ACC112 (cell line): ENCODE results near the gene HYPK.
"Not testable (repeated sequence)": the region's sequence is repeated elsewhere in the genome, so short reads cannot be mapped to it uniquely, and the experiment has no call there.

Experiments
- H2AFZ ChIP-seq: fragments of 200-600 bp; sonication (generic); one replicate; pipeline ENCODE4 v1.6.0; 2017; ENCODE audit warnings: antibody characterized with exemption, low read length; ENCODE audit not compliant: unreplicated experiment
- H3K27ac ChIP-seq: fragments of 200-600 bp; sonication (generic); 2 replicates; pipeline ENCODE4 v1.5.1; 2014; ENCODE audit warnings: low read depth, mild to moderate bottlenecking, antibody characterized with exemption, low read length, moderate library complexity
- H3K27me3 ChIP-seq: fragments of 200-600 bp; sonication (generic); 2 replicates; pipeline ENCODE4 v1.6.1; 2014; ENCODE audit warnings: mild to moderate bottlenecking, antibody characterized with exemption, low read length, moderate library complexity, mixed read lengths; ENCODE audit not compliant: insufficient read depth
- H3K36me3 ChIP-seq: fragments of 200-600 bp; sonication (generic); 2 replicates; pipeline ENCODE4 v1.6.1; 2016; ENCODE audit warnings: mild to moderate bottlenecking, antibody characterized with exemption, low read length, moderate library complexity, mixed read lengths; ENCODE audit not compliant: insufficient read depth
- H3K4me1 ChIP-seq: fragments of 200-600 bp; sonication (generic); one replicate; pipeline ENCODE4 v1.6.1; 2016; ENCODE audit warnings: low read length, mixed read lengths; ENCODE audit not compliant: insufficient read depth, unreplicated experiment, control insufficient read depth
- H3K4me3 ChIP-seq: fragments of 200-600 bp; sonication (generic); 2 replicates; pipeline ENCODE4 v1.5.1; 2014; ENCODE audit warnings: mild to moderate bottlenecking, low read depth, low read length
- H3K79me2 ChIP-seq: fragments of 200-600 bp; sonication (generic); one replicate; pipeline ENCODE4 v1.6.0; 2016; ENCODE audit warnings: low read length; ENCODE audit not compliant: control insufficient read depth, unreplicated experiment, insufficient read depth

HYPK gene

DNA sequence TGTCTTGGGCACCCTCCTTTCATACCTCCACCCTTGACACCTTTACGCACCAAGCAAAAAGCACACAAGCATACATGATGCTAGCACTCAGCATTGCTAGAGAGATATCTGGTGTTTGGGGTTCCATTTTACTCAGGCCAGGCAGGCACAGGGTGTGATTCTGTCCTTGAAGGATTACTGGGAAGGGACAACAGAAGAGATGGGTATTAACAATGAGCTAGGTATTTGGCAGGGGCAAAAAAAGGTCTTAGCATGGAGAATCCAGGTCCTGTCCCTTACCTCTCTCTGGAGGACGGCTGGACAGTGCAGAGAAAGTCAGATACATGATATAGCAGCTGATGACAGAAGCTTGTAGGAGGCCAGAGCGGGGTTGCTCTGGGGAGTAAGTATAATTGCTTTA, 3.8 kb upstream of the HYPK start:
- peaks cover 33% of the 10 kb centered on the region for H3K4me1 ChIP-seq
- no peak overlapping the region for H3K4me3 ChIP-seq
- H3K79me2 ChIP-seq, result peaks cover 47% of the 10 kb centered on the region
- H3K27ac ChIP-seq, result no peak overlapping the region
- H3K27me3 ChIP-seq, result no peaks in the 10 kb centered on the region
- H3K36me3 ChIP-seq, result peaks cover 34% of the 10 kb centered on the region
- H2AFZ ChIP-seq, result no peak overlapping the region

DNA sequence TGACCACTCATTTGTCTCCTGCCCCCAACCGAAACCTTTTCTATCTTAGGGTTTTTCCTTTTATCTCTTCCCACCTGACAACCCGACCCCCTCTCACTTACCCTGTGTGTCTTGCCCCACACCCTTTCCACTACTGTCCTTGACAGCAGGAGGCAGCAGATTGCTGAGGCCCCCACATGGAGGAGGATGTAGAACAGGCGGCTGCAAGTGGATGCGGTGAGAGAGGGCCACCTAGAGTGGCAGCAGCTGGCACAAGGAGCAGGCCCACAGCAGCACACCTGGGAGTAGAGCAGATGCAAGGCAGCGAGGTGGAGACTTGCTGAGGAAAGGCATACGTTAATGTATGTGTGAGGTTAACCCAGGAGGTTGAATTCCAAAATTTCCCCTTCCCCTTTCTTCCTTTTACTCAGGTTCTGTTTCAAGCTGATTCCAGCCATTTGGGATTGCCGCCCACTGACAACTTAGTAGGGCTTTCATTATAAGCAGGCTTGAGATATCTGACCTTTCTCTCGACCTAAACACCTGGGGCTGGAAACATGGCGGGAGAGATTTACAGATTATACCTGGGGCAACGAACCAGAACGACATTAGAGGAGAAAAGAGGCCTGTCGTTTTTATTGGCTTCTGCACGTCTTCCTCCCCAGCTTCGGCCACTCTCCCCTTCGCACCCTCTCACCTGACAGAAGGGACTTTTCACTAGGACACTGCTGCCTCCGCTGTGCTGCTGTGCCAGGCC, 1.0 kb upstream of the HYPK start:
- Histone ChIP-seq H3K79me2 (peaks cover 30% of the 10 kb centered on the region), H3K4me3 (no peak overlapping the region), H3K27me3 (no peaks in the 10 kb centered on the region), H3K36me3 (peaks cover 43% of the 10 kb centered on the region), H2AFZ (no peak overlapping the region), H3K4me1 (peaks cover 23% of the 10 kb centered on the region), H3K27ac (no peak overlapping the region)

DNA sequence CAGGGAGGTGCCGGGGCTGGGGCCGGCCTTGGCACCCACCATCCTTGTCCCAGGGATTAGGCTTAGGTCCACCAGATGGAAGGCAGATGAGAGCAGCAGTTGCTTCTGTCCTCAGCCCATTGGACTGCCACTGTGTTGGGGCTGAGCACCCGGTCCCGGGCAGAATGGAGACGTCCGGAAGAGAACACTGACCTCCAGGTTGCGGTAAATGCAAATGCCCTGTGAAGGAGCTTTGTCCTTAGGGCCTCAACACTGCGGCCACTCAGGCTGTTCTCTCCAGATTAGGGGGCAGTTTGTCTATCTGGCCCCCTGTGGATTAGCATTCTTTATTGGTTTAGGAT, 484 bp upstream of the HYPK start, which contains the start of gene SERINC4:
TSS of gene SERINC4 (minus strand) at position 276 of the 341 bp plus-strand sequence. CDS start at position 42, 234 bp downstream.
- peak within 1 kb of the TSS; percentile 50 for H3K27ac ChIP-seq
- H3K27me3 ChIP-seq, result no peaks in the 10 kb centered on the region
- peak within 1 kb of the TSS; percentile 35 for H2AFZ ChIP-seq
- peak within 1 kb of the TSS; percentile 87 for H3K4me3 ChIP-seq
- peaks cover 44% of the 10 kb centered on the region for H3K36me3 ChIP-seq
- peaks cover 18% of the 10 kb centered on the region for H3K4me1 ChIP-seq
- peaks cover 24% of the 10 kb centered on the region for H3K79me2 ChIP-seq

DNA sequence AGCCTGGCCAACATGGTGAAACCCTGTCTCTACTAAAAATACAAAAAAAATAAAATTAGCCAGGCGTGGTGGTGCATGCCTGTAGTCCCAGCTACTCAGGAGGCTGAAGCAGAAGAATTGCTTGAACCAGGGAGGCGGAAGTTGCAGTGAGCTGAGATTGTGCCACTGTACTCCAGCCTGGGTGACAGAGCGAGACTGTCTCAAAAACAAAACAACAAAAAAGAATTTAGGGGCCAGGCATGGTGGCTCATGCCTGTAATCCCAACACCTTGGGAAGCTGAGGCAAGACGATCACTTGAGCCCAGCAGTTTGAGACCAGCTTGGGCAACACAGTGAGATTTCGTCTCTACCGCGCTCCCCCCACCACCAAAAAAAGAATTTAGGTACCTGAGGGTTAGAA, 2.3 kb downstream of the HYPK start:
- H3K4me3 ChIP-seq, H3K27ac ChIP-seq, H2AFZ ChIP-seq, H3K27me3 ChIP-seq: not testable (repeated sequence)
- Histone ChIP-seq H3K4me1 (peaks cover 11% of the 10 kb centered on the region), H3K36me3 (peaks cover 34% of the 10 kb centered on the region), H3K79me2 (peaks cover 17% of the 10 kb centered on the region)

DNA sequence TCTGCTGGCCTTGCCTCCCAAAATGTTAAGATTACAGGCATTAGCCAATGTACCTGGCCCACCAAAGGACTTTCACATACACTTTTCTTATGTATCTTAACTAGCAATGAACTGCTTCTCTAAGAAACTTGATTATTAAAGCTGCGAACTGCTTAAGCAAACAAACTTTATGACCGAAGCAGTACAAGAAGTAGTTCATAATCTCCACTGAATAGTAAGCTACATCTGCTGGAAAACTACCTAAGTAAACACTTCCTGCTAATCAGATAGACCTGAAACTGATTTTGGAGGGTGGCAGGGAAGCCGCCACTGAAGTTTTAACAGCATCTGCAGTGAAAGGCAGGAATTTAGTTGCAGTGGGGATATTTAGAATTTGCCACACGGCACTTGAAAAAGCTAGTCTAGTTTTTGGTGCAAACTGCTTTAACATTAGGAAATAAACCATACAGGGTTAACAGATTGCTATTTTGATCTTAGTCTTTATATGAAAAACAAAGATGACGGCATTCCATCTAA, 8.1 kb downstream of the HYPK start:
- Histone ChIP-seq H3K79me2 (no peaks in the 10 kb centered on the region), H3K27ac (no peak overlapping the region), H2AFZ (no peak overlapping the region), H3K27me3 (no peaks in the 10 kb centered on the region), H3K4me3 (no peak overlapping the region), H3K4me1 (no peaks in the 10 kb centered on the region), H3K36me3 (peaks cover 62% of the 10 kb centered on the region)

DNA sequence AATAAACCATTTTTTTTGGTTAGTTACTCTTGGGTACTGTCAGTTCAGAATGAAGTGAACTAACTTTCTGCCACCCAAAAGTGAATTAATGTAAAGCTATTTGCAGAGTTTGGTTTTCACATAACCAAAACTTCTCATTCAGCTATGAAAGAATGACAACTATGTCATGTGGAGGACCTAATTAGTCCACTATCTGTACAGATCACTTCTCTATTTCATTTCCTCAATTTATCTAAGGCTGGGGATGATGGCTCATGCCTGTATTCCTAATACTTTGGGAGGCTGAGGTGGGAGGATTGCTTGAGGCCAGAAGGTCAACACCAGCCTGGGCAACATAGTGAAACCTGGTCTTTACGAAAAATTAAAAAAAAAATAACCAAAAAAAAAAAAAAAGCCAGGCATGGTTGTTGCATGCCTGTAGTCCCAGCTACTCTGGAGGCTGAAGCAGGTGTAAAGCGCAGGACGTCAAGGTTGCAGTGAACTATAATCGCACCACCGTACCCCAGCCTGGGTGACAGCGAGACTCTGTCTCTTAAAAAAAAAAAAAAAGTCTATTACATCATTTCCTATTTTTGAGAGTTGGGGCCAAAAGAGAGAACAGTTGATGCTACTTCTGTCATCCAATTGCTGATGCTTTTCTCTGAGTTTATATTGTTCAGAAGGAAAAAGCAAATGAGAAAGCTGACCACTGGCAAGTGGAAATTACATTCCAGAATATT, 8.7 kb downstream of the HYPK start:
- Histone ChIP-seq H3K36me3 (peaks cover 61% of the 10 kb centered on the region), H3K27me3 (no peaks in the 10 kb centered on the region), H3K4me1 (no peaks in the 10 kb centered on the region), H3K79me2 (no peaks in the 10 kb centered on the region), H2AFZ (no peak overlapping the region), H3K4me3 (no peak overlapping the region), H3K27ac (no peak overlapping the region)

DNA sequence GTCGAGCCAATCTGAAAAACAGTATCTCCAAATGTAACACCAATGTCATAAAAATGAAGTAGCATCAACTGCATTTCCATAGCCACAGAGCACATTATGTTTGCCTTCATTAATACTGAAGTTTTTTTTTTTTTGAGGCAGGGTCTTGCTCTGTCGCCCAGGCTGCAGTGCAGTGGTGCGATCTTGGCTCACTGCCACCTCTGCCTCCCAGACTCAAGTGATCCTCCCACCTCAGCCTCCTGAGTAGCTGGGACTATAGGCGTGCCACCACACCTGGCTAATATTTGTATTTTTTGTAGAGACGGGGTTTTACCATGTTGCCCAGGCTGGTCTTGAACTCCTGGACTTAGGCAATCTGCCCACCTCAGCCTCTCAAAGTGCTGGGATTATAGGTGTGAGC, 14.7 kb downstream of the HYPK start:
- Histone ChIP-seq H3K79me2 (peaks cover 19% of the 10 kb centered on the region), H3K36me3 (peaks cover 33% of the 10 kb centered on the region)
- H3K4me3 ChIP-seq, H3K4me1 ChIP-seq, H2AFZ ChIP-seq, H3K27ac ChIP-seq, H3K27me3 ChIP-seq: not testable (repeated sequence)

DNA sequence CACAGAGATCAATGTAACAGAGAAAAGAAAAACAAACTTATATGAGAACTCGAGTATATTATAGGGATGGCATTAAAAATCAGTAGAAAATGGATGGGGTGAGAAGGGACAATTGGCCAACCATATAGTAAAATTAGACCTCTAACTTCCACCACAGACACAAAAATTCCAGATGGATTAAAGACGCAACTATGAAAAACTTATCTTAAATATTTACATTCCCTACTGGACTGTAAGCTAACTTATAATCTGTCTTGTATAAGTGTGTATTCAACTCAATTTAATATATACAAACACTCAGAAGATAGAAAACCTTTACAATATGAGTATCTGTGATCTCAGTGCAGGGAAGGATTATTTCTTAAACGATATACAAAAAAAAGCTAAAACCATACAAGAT, 21.1 kb downstream of the HYPK start:
- Histone ChIP-seq H3K4me3 (peak overlapping the region; percentile 31), H3K36me3 (no peaks in the 10 kb centered on the region; the same call in 1 of the 2 replicates), H3K79me2 (peaks cover 63% of the 10 kb centered on the region), H3K4me1 (peaks cover 15% of the 10 kb centered on the region), H2AFZ (no peak overlapping the region), H3K27me3 (no peaks in the 10 kb centered on the region), H3K27ac (no peak overlapping the region)

DNA sequence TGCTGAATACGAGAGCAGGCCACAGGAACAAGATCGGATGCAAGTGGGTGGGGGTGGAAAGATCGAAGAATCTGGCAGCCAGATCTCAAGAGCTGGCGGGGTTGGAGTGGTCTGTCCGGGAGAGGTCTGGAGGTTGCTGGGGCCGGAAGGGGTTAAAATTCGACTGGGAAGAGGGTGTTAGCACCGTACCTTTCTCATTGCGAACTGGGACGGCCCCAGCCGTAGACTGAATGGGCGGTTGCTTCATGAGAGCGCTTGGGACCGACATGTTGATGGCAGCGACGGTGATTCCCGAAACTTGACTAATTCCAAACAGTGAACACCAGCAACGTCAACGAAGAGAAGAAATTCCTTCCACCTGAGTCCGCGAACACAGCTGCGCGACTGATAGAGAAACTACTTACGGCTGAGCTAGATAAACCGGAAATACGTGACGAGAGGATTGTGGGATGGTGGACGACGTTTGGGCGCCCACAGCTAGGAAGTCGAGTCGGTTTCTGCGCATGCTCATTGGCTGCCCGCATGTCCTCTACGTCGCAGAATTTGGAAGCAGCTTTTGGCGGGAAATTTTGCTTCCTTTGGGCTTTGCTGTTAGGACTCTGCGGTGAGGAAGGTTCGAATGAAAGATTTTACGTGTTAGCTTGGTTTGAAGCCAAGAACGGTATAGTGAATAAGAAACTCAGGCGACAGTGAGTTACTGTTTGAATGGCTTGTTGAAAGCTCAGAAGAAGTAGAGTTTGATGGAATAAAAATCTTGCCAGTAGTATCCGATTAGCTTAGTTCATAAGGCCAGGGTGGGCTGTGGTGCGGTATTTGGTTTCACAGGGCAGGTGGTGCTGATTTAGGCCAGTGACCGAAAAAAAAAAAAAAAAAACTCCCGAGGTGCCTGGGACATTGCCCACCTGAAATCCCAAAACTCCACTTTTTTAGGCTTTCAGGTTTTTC, 24.2 kb downstream of the HYPK start, which contains the start of gene MFAP1:
TSS of gene MFAP1 (minus strand) at position 389 of the 945 bp plus-strand sequence. CDS start at position 268, 121 bp downstream.
- peaks cover 21% of the 10 kb centered on the region for H3K4me1 ChIP-seq
- H2AFZ ChIP-seq, result peak within 1 kb of the TSS; percentile 70
- H3K27ac ChIP-seq, result peak within 1 kb of the TSS; percentile 89
- no peaks in the 10 kb centered on the region for H3K36me3 ChIP-seq
- no peaks in the 10 kb centered on the region for H3K27me3 ChIP-seq
- H3K4me3 ChIP-seq, result peak within 1 kb of the TSS; percentile 90
- H3K79me2 ChIP-seq, result peaks cover 72% of the 10 kb centered on the region

DNA sequence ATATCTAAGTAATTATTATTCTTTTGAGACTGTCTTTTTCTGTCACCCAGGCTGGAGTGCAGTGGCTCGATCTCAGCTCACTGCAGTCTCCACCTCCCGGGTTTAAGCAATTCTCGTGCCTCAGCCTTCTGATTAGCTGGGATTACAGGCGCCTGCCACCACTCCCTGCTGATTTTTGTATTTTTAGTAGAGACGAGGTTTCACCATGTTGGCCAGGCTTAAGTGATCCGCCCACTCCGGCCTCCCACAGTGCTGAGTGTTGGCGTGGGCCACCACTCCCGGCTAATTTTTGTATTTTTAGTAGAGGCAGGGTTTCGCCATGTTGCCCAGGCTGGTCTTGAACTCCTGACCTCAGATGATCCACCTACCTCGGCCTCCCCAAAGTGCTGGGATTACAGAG, 24.9 kb downstream of the HYPK start:
- H3K4me3 ChIP-seq, H2AFZ ChIP-seq, H3K36me3 ChIP-seq, H3K27me3 ChIP-seq: not testable (repeated sequence)
- Histone ChIP-seq H3K79me2 (peaks cover 70% of the 10 kb centered on the region), H3K27ac (peak overlapping the region; percentile 89; the same call in 1 of the 2 replicates), H3K4me1 (peaks cover 23% of the 10 kb centered on the region)
